MM.1S (cell line): Measurements from ENCODE around the gene FUS.

Experiments used
- DNase-seq: peaks from one replicate; pipeline ENCODE4 v3.0.0-alpha.2; 2015
- H2AFZ ChIP-seq: fragments of 300-600 bp; sonication (generic); 2 replicates; pipeline ENCODE4 v1.6.0; 2016; ENCODE audit warnings: antibody characterized with exemption, low read length
- H3F3A ChIP-seq: fragments of 300-600 bp; sonication (generic); 2 replicates; pipeline ENCODE4 v1.6.1; 2016; ENCODE audit warnings: mild to moderate bottlenecking, antibody characterized with exemption, low read length, moderate library complexity, mixed read lengths; ENCODE audit not compliant: insufficient read depth
- H3K27ac ChIP-seq: fragments of 300-600 bp; sonication (generic); 2 replicates; pipeline ENCODE4 v1.5.1; 2016; ENCODE audit warnings: mild to moderate bottlenecking, low read length
- H3K27me3 ChIP-seq: fragments of 300-600 bp; sonication (generic); replicated peaks from 2 replicates; pipeline ENCODE4 v1.6.0; 2016; ENCODE audit warnings: low read length; ENCODE audit not compliant: insufficient read depth
- H3K36me3 ChIP-seq: fragments of 300-600 bp; sonication (generic); replicated peaks from 2 replicates; pipeline ENCODE4 v1.6.1; 2016; ENCODE audit warnings: mild to moderate bottlenecking, low read length, mixed read lengths; ENCODE audit not compliant: insufficient read depth
- H3K4me1 ChIP-seq: fragments of 300-600 bp; sonication (generic); 2 replicates; pipeline ENCODE4 v1.6.1; 2016; ENCODE audit warnings: low read length, mixed read lengths
- H3K4me2 ChIP-seq: fragments of 300-600 bp; sonication (generic); 2 replicates; pipeline ENCODE4 v1.6.0; 2016; ENCODE audit warnings: low read depth, low read length
- H3K4me3 ChIP-seq: fragments of 300-600 bp; sonication (generic); 2 replicates; pipeline ENCODE4 v1.5.1; 2016; ENCODE audit warnings: low read length, mixed read lengths
- H3K79me2 ChIP-seq: fragments of 300-600 bp; sonication (generic); 2 replicates; pipeline ENCODE4 v1.6.1; 2016; ENCODE audit warnings: mixed run types, low read length, mixed read lengths
- H3K9ac ChIP-seq: fragments of 300-600 bp; sonication (generic); 2 replicates; pipeline ENCODE4 v1.6.1; 2016; ENCODE audit warnings: low read length, mixed read lengths
- H3K9me2 ChIP-seq: fragments of 300-600 bp; sonication (generic); replicated peaks from 2 replicates; pipeline ENCODE4 v1.6.1; 2016; ENCODE audit warnings: mild to moderate bottlenecking, low read length, mixed read lengths; ENCODE audit not compliant: insufficient read depth
- H3K9me3 ChIP-seq: fragments of 300-600 bp; sonication (generic); replicated peaks from 2 replicates; pipeline ENCODE4 v1.6.1; 2016; ENCODE audit warnings: mild to moderate bottlenecking, low read length, mixed read lengths; ENCODE audit not compliant: insufficient read depth
- H4K20me1 ChIP-seq: fragments of 300-600 bp; sonication (generic); 2 replicates; pipeline ENCODE4 v1.6.1; 2016; ENCODE audit warnings: mild to moderate bottlenecking, low read length, moderate library complexity, mixed read lengths; ENCODE audit not compliant: insufficient read depth
- EZH2 ChIP-seq: fragments of 300-600 bp; sonication (generic); optimal IDR thresholded peaks from 2 replicates; pipeline ENCODE3; 2017; ENCODE audit warnings: low read depth, mild to moderate bottlenecking, antibody characterized with exemption, low read length, mixed read lengths
- EZH2phosphoT487 ChIP-seq: fragments of 300-600 bp; sonication (generic); IDR thresholded peaks from 2 replicates; pipeline ENCODE4 v1.6.1; 2018; ENCODE audit warnings: antibody characterized with exemption, low read length
- TF ChIP-seq, protein P1 (sequence below): fragments of 300-600 bp; sonication (generic); IDR thresholded peaks from 2 replicates; pipeline ENCODE4 v1.5.1; 2016; ENCODE audit warnings: antibody characterized with exemption, low read length, mixed read lengths

FUS gene

DNA sequence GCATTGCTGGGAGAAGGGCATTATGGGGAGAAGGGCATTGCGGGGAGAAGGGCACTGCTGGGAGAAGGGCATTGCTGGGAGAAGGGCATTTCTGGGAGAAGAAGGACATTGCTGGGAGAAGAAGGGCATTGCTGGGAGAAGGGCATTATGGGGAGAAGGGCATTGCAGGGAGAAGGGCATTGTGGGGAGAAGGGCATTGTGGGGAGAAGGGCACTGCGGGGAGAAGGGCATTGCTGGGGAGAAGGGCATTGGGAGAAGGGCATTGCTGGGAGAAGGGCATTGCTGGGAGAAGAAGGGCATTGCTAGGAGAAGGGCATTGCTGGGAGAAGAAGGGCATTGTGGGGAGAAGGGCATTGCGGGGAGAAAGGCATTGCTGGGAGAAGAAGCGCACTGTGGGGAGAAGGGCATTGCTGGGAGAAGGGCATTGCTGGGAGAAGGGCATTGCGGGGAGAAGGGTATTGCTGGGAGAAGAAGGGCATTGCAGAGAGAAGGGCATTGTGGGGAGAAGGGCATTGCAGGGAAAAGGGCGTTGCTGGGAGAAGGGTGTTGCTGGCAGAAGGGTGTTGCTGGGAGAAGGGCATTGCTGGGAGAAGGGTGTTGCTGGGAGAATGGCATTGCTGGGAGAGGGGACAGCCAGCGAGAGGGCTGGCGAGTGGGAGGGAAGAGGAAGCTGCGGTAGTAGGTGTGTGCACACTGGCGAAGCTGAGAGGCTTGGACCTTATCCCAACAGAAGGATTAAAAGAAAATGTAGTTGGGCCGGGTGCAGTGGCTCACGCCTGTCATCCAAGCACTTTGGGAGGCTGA, 41.6 kb downstream of the FUS start:
- Histone ChIP-seq H3K9ac (no peak overlapping the region), H3K27ac (no peak overlapping the region), H3K4me2 (peak overlapping the region; percentile 54; the same call in 1 of the 2 replicates), H3F3A (no peaks in the 10 kb centered on the region), H3K36me3 (no peaks in the 10 kb centered on the region), H2AFZ (peak overlapping the region; percentile 69), H3K4me1 (no peaks in the 10 kb centered on the region), H3K79me2 (no peaks in the 10 kb centered on the region), H3K27me3 (peaks cover 15% of the 10 kb centered on the region), H3K4me3 (peak overlapping the region; percentile 42; the same call in 1 of the 2 replicates), H4K20me1 (no peaks in the 10 kb centered on the region), H3K9me2 (no peaks in the 10 kb centered on the region), H3K9me3 (no peaks in the 10 kb centered on the region)
- no peak for DNase-seq
- TF ChIP-seq, protein P1, sequence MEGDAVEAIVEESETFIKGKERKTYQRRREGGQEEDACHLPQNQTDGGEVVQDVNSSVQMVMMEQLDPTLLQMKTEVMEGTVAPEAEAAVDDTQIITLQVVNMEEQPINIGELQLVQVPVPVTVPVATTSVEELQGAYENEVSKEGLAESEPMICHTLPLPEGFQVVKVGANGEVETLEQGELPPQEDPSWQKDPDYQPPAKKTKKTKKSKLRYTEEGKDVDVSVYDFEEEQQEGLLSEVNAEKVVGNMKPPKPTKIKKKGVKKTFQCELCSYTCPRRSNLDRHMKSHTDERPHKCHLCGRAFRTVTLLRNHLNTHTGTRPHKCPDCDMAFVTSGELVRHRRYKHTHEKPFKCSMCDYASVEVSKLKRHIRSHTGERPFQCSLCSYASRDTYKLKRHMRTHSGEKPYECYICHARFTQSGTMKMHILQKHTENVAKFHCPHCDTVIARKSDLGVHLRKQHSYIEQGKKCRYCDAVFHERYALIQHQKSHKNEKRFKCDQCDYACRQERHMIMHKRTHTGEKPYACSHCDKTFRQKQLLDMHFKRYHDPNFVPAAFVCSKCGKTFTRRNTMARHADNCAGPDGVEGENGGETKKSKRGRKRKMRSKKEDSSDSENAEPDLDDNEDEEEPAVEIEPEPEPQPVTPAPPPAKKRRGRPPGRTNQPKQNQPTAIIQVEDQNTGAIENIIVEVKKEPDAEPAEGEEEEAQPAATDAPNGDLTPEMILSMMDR: no peak
- no peak for TF ChIP-seq EZH2phosphoT487
- TF ChIP-seq EZH2: no peak

DNA sequence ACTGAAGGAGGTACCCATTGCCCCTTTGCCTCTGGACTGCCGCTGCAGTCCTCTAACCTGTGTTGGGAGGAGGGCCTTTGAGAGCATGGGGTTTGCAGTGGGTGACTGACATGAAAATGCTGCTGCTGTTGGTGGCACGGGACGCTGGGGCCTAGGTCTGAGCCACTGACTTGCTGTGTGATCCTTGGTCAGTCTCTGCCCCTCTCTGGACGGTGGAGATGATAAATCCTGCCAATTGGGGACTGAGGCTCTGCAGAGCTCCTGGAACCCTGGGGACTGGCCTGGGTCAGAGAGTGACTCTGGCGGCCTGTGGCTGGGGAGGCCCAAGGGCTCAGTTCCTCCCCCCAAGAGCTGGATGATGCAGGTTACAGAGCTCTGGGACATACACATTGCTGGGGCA, 43.1 kb downstream of the FUS start:
- no peak for TF ChIP-seq EZH2phosphoT487
- TF ChIP-seq EZH2: no peak
- TF ChIP-seq, protein P1: no peak
- H3K4me2 ChIP-seq: no peak overlapping the region
- no peak overlapping the region for H3K9ac ChIP-seq
- H3K36me3 ChIP-seq: no peaks in the 10 kb centered on the region
- peaks cover 10% of the 10 kb centered on the region for H3K27me3 ChIP-seq
- H3K79me2 ChIP-seq: no peaks in the 10 kb centered on the region
- H3K4me1 ChIP-seq: no peaks in the 10 kb centered on the region
- no peak overlapping the region for H3K27ac ChIP-seq
- no peaks in the 10 kb centered on the region for H4K20me1 ChIP-seq
- no peaks in the 10 kb centered on the region for H3K9me2 ChIP-seq
- no peaks in the 10 kb centered on the region for H3F3A ChIP-seq
- DNase-seq: no peak
- no peaks in the 10 kb centered on the region for H3K9me3 ChIP-seq
- H3K4me3 ChIP-seq: no peak overlapping the region
- H2AFZ ChIP-seq: no peak overlapping the region

DNA sequence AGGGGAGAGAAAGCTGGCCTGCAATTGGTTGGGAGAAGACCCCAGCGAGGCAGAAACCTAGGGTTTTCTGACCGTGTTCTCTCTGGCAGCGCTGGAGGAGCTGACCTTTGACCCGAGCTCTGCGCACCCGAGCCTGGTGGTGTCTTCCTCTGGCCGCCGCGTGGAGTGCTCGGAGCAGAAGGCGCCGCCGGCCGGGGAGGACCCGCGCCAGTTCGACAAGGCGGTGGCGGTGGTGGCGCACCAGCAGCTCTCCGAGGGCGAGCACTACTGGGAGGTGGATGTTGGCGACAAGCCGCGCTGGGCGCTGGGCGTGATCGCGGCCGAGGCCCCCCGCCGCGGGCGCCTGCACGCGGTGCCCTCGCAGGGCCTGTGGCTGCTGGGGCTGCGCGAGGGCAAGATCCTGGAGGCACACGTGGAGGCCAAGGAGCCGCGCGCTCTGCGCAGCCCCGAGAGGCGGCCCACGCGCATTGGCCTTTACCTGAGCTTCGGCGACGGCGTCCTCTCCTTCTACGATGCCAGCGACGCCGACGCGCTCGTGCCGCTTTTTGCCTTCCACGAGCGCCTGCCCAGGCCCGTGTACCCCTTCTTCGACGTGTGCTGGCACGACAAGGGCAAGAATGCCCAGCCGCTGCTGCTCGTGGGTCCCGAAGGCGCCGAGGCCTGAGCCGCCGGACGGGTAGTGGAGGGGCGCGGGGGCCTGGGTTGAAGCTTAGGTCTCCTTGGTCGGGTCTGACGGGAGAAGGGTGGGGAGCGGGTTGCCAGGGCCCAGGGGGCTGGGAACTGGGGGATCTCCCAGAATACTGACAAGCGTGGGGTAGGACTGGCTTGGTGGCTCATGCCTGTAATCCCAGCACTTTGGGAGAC, 44.4 kb downstream of the FUS start:
- H3K9ac ChIP-seq: no peak overlapping the region
- H3K27ac ChIP-seq: no peak overlapping the region
- H4K20me1 ChIP-seq: no peaks in the 10 kb centered on the region
- no peaks in the 10 kb centered on the region for H3K36me3 ChIP-seq
- peaks cover 22% of the 10 kb centered on the region for H3K27me3 ChIP-seq
- no peak overlapping the region for H3K4me2 ChIP-seq
- no peaks in the 10 kb centered on the region for H3K4me1 ChIP-seq
- no peaks in the 10 kb centered on the region for H3F3A ChIP-seq
- H2AFZ ChIP-seq: no peak overlapping the region
- DNase-seq: no peak
- TF ChIP-seq EZH2phosphoT487 (no peak), EZH2 (no peak)
- TF ChIP-seq, protein P1: no peak
- no peaks in the 10 kb centered on the region for H3K9me2 ChIP-seq
- H3K9me3 ChIP-seq: no peaks in the 10 kb centered on the region
- H3K4me3 ChIP-seq: no peak overlapping the region
- no peaks in the 10 kb centered on the region for H3K79me2 ChIP-seq
